HFFc6 (cell line): ENCODE measurements around the gene LOC101059915.
"Not testable (repeated sequence)": the region's sequence is repeated elsewhere in the genome, so short reads cannot be mapped to it uniquely, and the experiment has no call there.

Source experiments
- DNase-seq: peaks from one replicate; pipeline ENCODE4 v3.0.0-alpha.2; 2018
- H3K27ac Mint-ChIP-seq: 2 replicates; pipeline ENCODE4 v1.8.0; 2020; ENCODE audit warnings: mild to moderate bottlenecking, mixed read lengths
- H3K27me3 Mint-ChIP-seq: 2 replicates; pipeline ENCODE4 v1.8.0; 2021; ENCODE audit warnings: mild to moderate bottlenecking, moderate library complexity, mixed read lengths; ENCODE audit not compliant: insufficient read depth
- H3K36me3 Mint-ChIP-seq: 2 replicates; pipeline ENCODE4 v1.8.0; 2021; ENCODE audit warnings: low read depth, mixed read lengths
- H3K4me1 Mint-ChIP-seq: 2 replicates; pipeline ENCODE4 v1.8.0; 2020; ENCODE audit warnings: low read depth, mixed read lengths
- H3K4me3 Mint-ChIP-seq: 2 replicates; pipeline ENCODE4 v1.8.0; 2020; ENCODE audit warnings: mild to moderate bottlenecking, moderate library complexity, mixed read lengths
- H3K9me3 Mint-ChIP-seq: 2 replicates; pipeline ENCODE4 v1.8.0; 2020; ENCODE audit warnings: mild to moderate bottlenecking, mixed read lengths
- TF ChIP-seq, protein P1 (sequence below): fragments of 200-600 bp; sonication (generic); IDR thresholded peaks from 2 replicates; pipeline ENCODE4 v1.5.0; 2021; ENCODE audit warnings: antibody characterized with exemption, mild to moderate bottlenecking

LOC101059915 gene

DNA sequence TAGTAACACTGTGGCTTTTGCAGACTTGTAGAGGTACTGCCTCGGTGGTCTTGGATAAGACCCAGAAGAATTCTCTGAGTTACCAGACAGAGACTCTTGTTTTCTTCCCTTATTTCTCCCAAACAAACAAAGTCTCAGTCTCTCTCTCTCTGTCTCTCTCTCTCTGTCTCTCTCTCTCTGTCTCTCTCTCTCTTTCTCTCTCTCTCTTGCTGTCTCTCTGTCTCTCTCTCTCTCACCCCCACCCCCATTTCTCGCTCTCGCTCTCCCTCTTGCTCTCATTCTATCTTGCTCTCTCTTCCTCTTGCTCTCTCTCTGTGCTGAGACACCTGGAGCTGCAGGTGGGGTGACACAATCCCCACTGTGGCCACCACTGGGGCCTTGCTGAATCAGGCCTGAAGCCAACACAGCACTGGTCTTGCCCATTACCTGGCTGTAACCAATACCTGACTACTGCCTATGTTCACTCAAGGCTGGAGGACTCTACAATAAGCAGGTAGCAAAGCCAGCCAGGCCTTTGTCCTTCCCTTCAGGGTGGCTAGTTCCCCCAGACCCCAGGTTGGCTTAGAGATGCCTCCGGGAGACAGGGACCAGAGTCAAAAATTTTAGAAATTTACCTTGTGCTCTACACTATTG is 12.3 kb downstream of the LOC101059915 start:
- H3K4me3 Mint-ChIP-seq, result no peak overlapping the region
- no peaks in the 10 kb centered on the region for H3K4me1 Mint-ChIP-seq
- no peaks in the 10 kb centered on the region for H3K9me3 Mint-ChIP-seq
- peaks cover 11% of the 10 kb centered on the region for H3K27me3 Mint-ChIP-seq
- H3K27ac Mint-ChIP-seq, result no peak overlapping the region
- TF ChIP-seq, protein P1, sequence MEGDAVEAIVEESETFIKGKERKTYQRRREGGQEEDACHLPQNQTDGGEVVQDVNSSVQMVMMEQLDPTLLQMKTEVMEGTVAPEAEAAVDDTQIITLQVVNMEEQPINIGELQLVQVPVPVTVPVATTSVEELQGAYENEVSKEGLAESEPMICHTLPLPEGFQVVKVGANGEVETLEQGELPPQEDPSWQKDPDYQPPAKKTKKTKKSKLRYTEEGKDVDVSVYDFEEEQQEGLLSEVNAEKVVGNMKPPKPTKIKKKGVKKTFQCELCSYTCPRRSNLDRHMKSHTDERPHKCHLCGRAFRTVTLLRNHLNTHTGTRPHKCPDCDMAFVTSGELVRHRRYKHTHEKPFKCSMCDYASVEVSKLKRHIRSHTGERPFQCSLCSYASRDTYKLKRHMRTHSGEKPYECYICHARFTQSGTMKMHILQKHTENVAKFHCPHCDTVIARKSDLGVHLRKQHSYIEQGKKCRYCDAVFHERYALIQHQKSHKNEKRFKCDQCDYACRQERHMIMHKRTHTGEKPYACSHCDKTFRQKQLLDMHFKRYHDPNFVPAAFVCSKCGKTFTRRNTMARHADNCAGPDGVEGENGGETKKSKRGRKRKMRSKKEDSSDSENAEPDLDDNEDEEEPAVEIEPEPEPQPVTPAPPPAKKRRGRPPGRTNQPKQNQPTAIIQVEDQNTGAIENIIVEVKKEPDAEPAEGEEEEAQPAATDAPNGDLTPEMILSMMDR, result no peak
- no peak for DNase-seq
- H3K36me3 Mint-ChIP-seq, result no peaks in the 10 kb centered on the region

DNA sequence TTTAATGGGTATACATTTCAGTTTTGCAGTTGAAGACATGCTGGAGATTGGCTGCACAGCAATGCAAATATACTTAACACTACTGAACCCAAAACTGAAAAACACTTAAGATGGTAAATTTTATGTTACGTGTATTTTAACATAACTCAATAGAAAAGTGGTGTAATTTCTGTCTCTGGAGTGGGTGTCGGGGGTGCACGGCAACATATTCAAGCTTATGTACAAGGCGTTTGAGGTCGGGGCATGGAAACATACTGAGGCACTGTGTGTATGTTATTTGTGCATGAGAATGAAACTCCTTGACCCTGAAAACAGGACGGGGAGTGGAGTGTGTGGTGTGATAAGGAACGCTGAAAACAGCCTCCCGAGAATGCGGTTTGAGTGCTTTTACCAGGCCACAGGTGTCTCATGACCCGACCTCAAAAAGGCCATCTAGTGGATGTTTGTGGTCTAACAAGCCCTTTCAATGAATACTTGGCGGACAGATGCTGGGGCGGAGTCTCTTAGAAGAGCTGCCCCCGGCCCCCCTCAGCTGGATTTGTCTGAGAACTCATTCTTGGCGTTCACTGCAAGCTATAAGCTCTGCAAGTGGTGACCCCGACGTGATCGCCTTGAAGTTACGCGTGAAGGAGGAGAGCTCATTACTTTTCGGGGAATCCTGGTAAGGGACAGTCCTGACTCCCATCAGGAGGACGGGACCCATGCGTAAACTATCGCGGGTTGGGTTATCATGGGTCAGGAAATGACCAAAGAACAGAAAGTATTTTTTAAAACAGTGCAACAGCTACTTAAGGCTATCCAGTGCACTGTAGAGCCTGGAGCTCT is 29.5 kb downstream of the LOC101059915 start:
- not testable (repeated sequence) for H3K4me1 Mint-ChIP-seq, H3K27ac Mint-ChIP-seq, H3K36me3 Mint-ChIP-seq, DNase-seq, H3K4me3 Mint-ChIP-seq, H3K9me3 Mint-ChIP-seq, H3K27me3 Mint-ChIP-seq

DNA sequence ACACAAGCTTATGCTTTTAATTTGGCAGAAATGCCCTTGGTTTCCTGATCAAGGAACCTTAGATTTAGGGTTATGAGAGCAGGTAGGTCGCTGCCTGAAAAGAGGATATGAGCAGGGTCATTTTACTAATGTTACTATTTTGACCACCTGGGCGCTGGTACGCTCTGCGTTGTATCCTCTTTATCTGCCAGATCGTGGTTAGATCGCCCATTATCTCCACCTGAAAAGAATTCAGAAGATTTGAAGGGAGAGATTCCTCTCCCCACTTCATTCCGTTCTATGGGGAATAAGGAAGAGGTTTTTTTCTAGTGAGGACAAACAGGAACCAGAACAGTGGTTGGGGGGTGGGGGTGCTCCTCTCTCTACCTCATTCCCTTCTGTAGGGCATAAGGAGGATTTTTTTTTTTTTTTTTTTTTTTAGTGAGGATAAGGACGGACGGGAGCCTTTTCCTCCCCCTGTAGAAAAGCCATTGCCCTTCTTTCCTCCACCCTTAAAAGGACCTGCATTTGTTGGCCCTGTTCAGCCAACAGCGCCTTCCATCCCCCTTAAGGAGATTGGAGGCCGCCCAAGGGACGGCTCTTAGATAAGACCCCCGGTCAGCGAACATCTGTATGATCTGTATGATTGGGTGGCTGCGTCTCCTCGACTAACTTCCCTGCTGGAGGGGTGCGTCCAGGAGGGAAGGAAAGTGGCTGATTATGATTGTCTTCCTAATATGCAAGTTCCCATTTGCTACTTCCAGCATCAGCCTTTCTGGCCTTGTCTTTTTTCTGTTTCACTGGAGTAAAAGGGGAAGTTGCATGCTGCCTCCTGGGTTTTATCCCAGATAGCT is 30.3 kb downstream of the LOC101059915 start:
- not testable (repeated sequence) for H3K9me3 Mint-ChIP-seq, H3K4me1 Mint-ChIP-seq, H3K27me3 Mint-ChIP-seq, H3K27ac Mint-ChIP-seq, H3K4me3 Mint-ChIP-seq, H3K36me3 Mint-ChIP-seq, DNase-seq

DNA sequence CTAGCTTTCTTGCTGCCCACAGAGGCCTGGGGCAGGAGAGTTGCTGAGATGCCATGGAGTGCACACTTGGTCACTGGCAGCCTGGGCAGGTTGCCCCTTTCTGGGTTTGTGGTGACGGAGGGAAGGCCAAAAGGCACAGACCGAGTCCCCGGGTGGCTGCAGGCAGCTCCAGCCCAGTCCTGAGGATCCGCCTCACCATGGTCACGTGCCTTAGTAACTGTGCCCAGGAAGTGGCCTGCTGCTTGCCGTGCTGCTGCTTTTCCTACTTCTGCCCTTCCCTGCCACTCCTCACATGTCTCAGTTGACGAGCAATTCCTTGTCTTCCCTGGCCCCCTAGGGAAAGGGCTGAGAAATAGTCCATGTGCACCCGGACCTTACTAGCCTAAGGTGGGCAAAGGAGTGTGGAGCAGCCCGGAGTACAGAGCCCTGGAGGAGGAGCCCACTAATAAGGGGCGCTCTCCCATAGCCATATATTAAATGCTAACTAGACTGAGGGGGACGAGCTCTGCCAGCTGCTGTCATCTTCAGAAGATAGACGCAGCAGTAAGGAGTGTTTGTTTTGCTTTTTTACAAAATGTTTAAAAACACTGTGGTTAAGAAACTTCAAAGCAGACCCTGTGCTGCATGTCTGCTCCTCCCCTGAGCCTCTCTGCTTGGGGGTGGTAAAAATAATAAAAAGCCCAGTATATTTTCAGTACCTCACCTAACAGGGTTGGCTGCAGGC is 31.1 kb downstream of the LOC101059915 start:
- H3K4me3 Mint-ChIP-seq, H3K27ac Mint-ChIP-seq, H3K36me3 Mint-ChIP-seq, H3K27me3 Mint-ChIP-seq, H3K9me3 Mint-ChIP-seq, DNase-seq, H3K4me1 Mint-ChIP-seq: not testable (repeated sequence)

DNA sequence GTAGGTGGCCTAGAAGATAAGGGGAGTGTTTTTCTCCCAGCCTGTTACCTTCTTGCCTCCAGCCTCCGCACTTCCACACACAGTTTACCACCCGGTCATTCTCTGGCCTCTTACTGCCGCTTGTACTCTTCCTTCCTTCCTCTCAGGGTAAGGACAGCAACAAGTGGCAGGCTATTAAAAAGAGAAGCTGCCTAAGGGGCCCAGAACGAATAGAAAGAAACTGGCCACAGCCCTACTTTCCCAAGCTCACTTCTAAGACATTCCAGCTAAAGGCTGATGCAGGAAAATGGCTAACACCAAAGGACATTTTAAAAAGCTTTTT is 31.6 kb downstream of the LOC101059915 start:
- H3K9me3 Mint-ChIP-seq, H3K27ac Mint-ChIP-seq, H3K36me3 Mint-ChIP-seq, H3K4me3 Mint-ChIP-seq, H3K27me3 Mint-ChIP-seq, H3K4me1 Mint-ChIP-seq, DNase-seq: not testable (repeated sequence)

DNA sequence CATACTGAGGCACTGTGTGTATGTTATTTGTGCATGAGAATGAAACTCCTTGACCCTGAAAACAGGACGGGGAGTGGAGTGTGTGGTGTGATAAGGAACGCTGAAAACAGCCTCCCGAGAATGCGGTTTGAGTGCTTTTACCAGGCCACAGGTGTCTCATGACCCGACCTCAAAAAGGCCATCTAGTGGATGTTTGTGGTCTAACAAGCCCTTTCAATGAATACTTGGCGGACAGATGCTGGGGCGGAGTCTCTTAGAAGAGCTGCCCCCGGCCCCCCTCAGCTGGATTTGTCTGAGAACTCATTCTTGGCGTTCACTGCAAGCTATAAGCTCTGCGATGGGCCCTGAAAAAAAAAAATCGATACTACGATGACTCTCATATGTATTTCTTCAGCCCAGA is 35.5 kb downstream of the LOC101059915 start:
- H3K36me3 Mint-ChIP-seq, H3K27me3 Mint-ChIP-seq: not testable (repeated sequence)

DNA sequence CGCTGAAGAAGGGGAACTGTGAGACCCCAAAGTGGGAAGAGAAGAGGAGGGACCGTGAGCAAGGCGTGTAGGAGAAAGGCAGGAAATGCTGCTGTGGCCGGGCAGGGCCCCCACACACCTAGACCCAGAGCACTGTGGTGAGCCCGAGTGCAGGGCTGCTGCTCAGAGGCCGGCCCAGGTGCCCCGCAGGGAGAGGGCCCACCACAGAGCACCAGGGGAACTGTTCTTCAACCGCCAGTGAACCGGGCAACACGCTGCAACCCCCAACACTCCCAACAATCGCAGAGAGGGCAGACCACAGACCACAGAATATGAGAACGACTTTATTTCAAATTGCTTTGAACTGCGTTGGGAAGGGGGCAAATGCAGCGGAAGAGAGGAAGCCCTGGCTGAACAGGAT is 46.7 kb downstream of the LOC101059915 start:
- H3K36me3 Mint-ChIP-seq, H3K27ac Mint-ChIP-seq, H3K9me3 Mint-ChIP-seq, H3K4me3 Mint-ChIP-seq, DNase-seq, H3K27me3 Mint-ChIP-seq, H3K4me1 Mint-ChIP-seq: not testable (repeated sequence)

More for the DNA sequence above, 35.5 kb downstream of the LOC101059915 start:
- not testable (repeated sequence) for H3K27ac Mint-ChIP-seq, DNase-seq, H3K9me3 Mint-ChIP-seq, H3K4me1 Mint-ChIP-seq, H3K4me3 Mint-ChIP-seq

DNA sequence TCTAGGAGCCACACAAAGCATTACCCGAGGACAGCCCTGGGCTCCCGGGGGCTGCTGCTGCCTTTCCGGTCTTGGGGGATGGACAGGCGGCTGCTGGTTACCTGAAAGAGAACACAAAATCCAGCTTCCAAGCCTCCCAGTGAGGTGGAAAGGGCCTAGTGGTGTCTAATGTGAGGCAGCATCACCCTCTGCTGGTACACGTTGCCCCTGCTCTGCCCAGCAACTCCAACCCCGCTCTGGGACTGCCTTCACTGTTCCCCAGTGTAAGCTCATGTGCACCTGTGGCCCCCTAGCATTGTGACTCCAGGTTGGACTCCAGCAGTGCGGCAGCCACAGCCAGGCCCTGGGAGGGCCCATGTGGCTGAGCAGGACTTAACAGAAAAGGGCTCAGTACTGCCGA is 48.2 kb downstream of the LOC101059915 start:
- not testable (repeated sequence) for H3K9me3 Mint-ChIP-seq, H3K27me3 Mint-ChIP-seq, H3K36me3 Mint-ChIP-seq, H3K27ac Mint-ChIP-seq, DNase-seq, H3K4me3 Mint-ChIP-seq, H3K4me1 Mint-ChIP-seq

DNA sequence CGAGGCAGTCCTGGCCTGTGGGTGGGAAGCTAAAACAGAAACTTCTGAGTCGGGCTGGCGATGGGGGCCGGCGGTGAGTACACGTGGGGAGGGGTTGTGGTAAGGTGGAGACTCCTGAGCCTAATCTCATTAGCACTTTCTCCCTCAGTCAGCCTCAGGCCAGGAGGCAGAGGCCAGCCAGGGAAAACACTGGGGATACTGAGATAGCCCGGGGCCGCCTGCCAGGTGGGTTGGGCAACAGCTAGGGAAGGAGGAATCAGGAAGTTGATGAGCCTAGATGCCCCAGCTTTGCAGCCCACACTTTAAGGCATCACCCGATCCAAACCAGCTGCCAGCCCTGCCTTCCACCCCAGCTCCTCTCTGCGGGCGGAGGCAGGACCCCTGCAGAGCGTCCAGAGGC is 49.0 kb downstream of the LOC101059915 start:
- DNase-seq, H3K27ac Mint-ChIP-seq, H3K27me3 Mint-ChIP-seq, H3K4me1 Mint-ChIP-seq, H3K36me3 Mint-ChIP-seq, H3K4me3 Mint-ChIP-seq, H3K9me3 Mint-ChIP-seq: not testable (repeated sequence)

DNA sequence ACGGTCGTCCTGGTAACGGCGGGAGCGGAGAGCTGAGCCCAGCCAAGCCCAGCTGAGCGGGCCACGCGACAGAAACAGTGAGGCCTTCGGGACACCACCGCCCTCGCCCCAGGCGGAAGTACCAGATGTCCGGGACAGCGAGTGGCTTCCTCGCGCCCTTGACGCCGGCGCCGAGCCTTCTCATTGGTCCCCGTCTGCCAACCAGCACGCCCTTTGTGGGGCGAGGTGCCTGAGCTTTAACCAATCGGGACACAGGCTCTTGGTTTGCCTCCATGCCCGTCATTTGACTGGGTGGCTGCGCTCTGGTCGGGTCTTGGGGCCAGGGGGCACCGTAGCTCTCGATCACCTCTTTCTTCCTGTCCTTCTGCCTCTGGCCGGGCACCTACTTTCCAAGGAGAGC is 50.8 kb downstream of the LOC101059915 start, which contains the start of gene CXorf49:
Gene CXorf49, minus strand, starts transcription at position 101 of the 400 bp plus-strand sequence. CDS start 134 bp downstream, outside the sequence.
- H3K9me3 Mint-ChIP-seq, H3K36me3 Mint-ChIP-seq, DNase-seq, H3K4me3 Mint-ChIP-seq, H3K27me3 Mint-ChIP-seq, H3K27ac Mint-ChIP-seq, H3K4me1 Mint-ChIP-seq: not testable (repeated sequence)

DNA sequence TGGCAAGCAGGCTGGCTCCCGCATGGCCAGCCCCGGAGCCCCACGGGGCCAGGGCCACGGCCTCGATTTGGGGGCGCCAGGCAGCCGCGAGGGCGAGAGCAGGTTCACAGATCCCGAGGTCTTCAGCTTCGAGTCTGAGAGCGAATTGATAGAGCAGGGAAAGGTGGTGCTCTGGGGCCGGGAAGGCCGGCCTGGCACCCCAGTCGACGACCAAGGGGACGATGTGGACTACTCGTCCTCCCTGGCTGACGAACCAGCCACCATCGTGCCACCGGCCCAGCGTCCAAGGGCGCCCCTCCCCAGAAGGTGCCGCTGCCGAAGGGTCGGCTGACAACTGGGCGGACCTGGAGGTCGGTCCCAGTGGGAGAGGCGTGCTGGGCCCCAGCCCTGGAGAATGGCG is 51.8 kb downstream of the LOC101059915 start:
- H3K4me3 Mint-ChIP-seq, H3K9me3 Mint-ChIP-seq, H3K27me3 Mint-ChIP-seq, DNase-seq, H3K4me1 Mint-ChIP-seq, H3K36me3 Mint-ChIP-seq, H3K27ac Mint-ChIP-seq: not testable (repeated sequence)

DNA sequence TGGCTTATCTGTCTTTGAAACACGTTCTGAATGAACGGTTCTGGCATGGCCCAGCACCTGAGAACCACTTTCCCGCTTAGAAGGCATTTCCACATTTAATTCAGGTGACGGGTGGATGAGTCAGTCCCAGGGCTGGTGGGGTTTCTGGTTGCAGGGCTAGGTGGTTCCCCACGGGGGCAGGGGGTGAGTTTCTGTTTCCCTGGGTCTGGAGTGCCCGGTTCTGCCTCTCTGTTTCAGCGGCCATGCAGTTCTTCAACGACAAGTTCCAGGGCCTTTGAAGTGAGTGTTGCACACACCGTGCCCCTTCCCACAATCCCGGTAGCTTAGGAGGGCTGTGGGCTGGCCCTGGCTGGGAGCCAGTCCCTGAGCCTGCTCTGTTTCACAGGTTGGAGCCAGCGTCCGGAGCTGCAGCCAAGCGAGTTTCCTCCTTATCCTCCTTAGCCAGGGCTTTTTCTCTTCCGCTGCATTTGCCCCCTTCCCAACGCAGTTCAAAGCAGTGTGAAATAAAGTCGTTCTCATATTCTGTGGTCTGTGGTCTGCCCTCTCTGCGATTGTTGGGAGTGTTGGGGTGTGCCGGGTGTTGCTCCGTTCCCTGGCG is 53.0 kb downstream of the LOC101059915 start:
- H3K36me3 Mint-ChIP-seq, H3K27ac Mint-ChIP-seq, H3K27me3 Mint-ChIP-seq, H3K4me1 Mint-ChIP-seq, H3K4me3 Mint-ChIP-seq, H3K9me3 Mint-ChIP-seq, DNase-seq: not testable (repeated sequence)
